ENCODE data around the gene TWIST2.

The TWIST2 gene

DNA sequence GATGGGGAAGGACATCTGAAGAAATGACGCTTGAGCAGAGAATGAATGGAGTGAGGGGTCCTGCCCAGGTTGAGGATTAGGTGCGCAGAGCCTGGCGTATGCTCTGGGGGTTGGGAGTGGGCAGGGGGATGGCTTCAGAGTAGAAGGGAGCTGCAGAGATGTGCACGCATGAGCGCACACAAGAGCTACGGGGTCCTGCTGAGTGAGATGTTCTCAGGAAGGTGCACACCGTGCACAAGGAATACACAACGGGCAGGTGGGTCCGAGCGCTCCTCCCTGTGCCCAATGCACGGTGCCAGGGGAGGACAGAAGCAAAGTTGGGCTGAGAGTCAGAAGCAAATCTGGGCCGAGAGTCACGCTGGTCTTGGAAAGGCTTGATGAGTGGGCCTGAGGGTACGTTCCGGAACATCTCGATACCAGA is 25.5 kb downstream of the TWIST2 start:
- DNase-seq (ENCODE audit: low spot score): no peak

DNA sequence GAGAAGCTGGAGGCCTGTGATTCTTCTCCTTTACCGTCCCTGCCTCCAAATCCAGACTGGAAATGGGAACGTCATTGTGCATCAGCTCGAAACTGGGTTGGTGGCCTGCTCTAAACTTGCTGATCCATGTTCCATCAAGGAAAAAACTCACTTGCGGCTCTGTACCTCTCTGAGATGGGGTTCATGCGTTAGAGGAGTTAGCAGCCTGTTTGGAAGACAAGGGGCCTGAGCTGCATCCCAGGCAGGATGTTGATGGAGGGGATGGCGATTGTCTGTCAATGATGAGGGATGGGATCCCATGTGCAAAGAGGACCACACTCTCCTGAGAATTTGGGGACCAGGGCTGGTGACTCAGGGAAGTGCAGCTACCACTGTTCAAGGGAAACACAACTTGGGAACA is 26.0 kb downstream of the TWIST2 start:
- DNase-seq (ENCODE audit: low spot score): no peak

DNA sequence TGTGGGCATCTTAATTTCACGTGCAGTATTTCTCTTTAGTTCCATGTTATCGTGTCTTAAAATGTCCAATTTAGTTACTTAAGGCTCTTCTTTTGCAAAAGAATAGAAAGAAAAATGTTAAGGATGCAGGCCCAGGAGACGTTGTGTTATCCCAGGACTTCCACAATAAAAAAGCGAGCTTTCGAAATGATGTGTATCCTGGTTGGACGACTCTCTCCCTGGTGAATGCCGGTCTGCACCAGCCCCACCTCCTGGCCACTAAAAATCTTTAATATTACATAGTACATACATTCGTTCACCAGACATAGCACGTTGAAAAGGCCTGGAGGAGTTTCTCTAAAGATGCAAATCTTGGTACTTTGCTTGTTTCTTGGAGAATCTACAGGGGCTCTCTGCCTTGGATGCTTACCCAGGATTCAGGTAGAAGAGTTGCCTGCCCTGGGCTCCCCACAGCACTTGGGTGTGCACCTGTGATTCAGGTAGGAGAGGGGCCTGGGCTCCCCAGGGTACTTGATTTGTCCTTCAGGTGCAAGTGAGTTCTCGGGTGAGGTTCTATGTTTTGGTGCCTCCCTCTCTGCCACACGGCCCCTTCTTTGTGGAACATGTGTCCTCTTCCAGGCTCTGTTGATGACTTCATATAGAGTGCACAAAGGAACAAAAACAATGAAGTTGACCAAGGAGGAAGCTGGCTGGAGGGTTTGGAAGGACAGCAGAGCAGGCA is 26.6 kb downstream of the TWIST2 start:
- no peak for DNase-seq (ENCODE audit: low spot score)

DNA sequence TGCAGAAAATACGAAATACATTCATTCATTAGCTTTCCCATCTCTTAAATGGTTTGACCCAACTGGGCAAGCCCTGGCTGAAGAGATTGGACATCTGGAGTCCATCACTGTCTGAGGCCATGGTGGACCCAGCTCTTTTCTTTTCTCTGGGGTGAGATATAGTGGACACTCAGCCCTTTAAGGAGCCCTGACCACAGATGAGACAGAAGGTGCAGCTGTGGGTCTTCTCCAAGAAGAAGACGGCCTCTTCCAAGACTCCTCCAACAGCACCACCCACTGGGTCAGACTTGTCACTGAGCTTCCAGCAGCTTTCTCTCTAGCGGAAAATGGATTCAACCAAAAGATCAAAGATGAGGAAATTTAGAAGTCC is 27.2 kb downstream of the TWIST2 start:
- DNase-seq (ENCODE audit: low spot score): no peak

DNA sequence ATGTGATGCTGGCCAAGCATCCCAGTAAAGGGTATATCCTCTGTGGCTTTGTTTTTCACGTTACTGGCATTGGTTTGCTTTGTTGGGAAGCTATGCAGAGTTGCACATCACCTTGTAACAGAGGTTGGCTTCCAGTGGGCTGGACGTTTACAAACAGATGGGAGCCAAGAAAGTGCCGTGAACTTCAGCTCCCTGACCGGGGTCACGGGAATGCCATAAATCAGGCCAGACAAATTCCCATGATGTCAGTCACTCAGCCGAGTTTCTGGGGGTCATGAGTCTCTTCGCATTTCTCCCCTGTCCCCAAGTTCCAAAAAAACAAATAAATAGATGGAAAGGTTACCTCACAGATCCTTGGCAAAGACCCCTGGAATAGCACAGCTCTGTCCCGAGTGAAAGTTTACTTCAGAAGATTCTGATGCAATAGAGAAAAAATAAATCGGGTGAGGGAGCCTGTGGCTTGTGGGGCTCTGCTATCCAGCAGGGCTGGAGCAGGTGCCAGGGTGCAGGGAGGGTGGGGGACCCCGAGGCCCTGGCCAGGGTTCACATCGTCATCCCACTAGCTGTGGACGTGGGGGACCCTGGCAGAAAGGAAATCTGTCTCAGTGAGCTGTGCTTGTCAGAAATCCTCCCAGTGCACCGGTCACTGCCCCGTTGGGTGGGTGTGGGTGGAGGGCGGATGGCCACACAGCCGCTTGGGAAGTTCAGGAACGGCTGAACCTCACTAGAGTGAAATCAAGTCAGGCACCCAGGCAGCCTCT is 27.8 kb downstream of the TWIST2 start:
- DNase-seq (ENCODE audit: low spot score): no peak

DNA sequence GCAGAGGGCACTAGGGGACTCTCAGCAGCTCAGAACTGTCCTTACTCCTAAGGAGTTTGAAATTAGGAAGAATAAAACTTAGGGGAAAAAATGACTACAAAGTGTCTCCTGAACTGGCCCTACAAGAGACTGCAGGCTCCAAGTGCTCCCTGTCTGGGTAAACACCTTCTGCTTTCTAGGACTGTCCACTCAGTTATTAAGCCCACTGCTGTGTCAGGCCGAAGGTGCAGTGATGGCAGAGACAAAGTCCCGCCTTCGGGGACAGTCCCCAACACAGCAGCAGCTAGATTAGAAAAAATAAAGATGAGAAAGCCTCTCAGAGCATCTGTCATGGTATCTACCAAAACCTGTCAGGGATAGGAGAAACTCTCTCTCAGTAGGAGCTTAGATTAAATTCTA is 28.3 kb downstream of the TWIST2 start:
- no peak for DNase-seq (ENCODE audit: low spot score)

DNA sequence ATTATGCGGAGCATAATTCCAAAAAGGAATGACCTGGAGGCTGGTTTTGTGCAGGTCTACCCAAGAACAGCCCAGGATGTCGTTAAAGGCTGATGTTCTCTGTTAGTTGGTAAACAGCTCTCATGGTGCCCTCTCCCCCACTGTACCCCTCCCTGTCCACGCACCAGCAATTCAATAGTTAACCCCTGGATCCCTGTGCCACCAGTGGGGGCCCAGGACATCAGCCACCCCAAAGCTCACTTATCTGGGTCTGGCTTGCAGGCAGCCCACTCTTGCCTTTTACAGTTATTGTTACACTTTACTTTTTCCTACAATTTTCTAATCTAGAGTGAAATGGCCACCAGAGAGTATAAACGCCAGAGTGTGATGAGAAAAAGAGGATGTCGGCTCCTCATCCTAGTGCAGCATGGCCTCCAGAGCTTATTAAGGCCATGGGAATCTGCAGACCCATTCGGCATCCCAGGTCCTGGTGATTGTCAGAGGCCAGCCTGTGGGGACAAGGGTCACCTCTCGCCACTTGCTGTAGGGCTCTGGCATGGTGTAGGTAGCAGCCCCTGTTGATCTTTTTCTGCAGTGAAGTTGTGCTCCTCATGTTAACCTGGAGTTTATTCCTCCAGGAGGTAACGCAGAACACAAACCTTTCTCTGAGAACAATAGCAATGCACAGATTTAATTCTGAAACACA is 30.3 kb downstream of the TWIST2 start:
- DNase-seq (ENCODE audit: low spot score): no peak

DNA sequence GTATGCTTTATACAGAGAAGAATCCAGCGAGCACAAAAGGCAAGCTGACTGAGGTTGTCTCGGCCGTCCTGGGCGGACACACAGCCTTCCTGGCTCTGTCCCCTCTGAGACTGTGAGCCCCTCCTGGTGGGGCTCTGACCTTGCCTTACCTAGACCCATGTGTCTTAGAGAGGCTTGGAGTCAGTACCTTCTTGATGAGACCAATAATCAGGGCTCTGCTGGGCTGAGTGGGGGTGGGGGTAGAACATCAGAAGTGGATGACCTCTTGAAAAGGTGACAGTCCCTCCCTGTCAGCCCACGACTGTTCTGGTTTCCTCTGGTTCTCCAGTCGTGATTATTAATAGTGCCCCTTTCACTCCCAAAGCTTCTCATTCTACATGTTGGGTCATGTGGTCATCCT is 31.2 kb downstream of the TWIST2 start:
- DNase-seq (ENCODE audit: low spot score): no peak

DNA sequence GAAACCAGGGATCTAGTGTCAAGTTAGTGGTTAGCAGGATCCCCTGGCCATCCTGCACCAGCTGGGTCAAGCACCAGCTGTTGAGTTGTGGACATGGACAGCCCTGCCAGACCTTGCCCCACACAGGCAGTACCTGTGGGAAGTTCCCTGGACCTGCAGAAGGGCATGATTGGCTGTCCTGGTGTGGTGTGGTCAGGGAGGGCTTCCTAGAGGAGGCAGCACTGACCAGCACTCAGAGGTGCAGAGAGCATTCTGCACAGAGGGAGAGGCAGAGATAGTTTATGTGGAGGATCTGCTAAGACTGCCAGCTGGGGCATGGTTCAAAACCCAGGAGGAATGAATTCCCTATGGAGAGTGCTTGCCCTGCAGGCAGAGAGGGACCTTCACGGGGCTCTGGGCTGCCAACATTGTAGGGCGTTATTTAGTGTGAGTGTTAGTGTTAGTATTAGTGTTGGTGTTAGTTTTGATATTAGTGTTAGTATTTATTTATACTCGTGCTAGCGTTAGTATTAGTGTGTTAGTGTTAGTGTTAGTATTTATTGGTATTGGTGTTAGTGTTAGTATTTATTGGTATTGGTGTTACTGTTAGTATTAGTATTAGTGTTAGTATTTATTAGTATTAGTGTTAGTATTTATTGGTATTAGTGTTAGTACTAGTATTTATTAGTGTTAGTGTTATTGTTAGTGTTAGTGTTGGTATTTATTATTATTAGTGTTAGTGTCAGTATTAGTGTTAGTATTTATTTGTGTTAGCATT is 31.9 kb downstream of the TWIST2 start:
- DNase-seq (ENCODE audit: low spot score): no peak

DNA sequence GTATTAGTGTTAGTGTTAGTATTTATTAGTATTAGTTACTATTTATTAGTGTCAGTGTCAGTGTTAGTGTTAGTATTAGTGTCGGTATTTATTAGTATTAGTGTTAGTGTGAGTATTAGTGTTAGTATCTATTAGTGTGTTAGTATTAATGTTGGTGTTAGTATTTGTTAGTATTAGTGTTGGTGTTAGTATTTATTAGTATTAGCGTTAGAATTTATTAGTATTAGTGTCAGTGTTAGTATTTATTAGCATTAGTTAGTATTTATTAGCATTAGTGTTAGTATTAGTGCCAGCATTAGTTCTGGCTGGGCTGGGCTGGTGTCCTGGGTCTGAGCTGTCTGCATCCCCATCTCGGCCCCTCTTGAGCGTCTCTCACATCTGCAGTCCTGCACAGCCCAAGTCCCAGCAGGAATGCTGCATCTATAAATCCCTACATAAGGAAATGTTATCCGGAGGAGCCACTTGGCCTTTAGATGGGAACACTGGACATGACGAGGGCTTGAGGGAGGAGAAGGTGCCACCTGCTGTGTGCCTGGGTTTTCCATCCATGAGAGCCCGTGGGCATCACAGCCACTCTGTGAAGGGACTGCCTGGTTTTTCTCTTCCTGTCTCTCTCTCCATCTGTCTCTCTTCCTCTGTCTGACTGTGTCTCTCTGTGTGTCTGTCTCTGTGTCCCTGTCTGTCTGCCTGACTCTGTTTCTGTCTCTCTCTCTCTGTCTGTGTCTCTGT is 33.6 kb downstream of the TWIST2 start:
- DNase-seq (ENCODE audit: low spot score): no peak

DNA sequence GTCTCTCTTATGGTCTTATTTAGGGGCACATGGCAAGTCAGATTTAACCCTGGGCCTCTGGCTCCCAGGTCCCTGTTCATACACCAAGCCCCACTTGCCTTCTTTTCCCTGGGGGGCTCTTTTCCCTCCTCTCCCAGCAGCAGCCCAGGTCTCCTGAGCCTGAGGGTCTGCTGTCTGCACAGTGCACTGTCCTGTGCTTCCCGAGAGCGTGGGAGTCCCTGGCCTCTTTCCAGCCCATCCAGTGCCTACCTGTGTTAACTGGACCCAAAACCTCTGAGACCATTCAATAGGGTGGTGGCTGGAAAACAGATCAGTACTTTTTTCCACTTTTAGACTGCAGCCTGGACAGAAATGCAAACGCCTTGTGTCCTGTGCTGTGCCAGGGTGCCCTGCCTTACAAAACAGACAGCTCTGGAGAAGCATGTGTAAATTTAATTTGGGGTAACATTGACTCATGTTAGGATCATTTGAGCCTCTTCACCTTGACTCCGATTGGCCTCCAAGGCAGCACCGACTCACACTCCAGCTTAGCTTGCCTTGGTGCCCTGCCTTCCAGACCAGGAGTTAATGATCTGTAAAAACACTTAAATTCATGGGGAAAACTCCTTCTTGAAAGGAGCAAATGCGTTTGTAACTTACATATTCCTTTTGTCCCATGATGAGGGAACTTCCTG is 34.3 kb downstream of the TWIST2 start:
- DNase-seq (ENCODE audit: low spot score): no peak

DNA sequence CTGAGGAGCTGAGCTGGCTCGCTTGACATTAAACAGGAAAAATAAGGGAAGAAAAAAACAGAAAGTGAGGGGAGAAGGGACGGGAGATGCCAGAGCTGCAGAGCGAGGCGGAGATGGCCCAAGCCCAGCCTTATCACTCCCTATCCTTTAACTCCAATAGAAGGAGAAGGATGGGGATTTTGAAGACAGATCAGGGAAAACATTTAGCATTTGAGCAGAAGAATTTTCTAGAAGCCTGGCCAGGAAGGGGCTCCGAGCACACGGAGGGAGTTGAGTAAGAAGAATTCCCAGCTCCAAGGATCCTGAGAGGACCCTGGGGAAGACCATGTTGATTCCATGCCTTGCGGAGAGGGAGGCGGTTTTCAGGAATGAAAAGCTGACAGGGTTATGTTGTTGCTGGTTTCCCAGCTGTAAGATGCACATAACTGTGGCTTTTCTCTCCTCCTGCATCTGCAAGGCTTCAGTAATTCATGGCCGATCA is 35.6 kb downstream of the TWIST2 start:
- no peak for DNase-seq (ENCODE audit: low spot score)

DNA sequence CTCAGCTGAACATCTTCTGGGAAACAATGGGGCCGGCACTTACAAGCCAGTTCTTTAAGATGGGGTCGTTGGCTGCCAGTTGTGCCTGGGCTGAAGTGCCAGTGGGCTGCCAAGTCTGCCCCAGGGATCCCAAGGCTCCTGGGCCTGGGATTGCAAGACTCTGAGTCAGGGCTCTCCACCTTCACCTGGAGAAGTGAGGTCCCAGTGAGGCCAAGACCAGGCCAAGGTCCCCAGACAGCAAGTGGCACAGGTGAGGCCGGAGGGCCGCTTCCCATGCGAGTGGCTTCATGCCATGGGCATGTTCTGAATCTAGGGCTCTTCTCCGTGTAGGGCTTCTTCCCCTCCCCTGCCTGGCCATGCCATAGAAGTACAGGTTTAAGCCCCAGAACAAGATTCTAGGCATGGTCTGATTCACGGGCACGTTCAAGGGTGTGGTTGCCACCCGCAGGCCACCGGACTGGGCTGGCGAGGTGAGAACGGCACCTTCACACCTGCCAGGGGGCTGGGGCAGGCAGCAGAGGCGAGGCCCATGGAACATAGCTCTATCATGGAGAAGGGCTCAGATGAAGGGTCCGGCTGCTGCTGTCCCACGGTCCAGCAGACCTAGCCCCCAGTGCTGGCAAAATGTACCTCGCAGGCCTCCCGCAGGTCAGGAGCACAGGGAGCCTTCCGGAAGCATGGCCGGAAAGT is 36.4 kb downstream of the TWIST2 start:
- no peak for DNase-seq (ENCODE audit: low spot score)

DNA sequence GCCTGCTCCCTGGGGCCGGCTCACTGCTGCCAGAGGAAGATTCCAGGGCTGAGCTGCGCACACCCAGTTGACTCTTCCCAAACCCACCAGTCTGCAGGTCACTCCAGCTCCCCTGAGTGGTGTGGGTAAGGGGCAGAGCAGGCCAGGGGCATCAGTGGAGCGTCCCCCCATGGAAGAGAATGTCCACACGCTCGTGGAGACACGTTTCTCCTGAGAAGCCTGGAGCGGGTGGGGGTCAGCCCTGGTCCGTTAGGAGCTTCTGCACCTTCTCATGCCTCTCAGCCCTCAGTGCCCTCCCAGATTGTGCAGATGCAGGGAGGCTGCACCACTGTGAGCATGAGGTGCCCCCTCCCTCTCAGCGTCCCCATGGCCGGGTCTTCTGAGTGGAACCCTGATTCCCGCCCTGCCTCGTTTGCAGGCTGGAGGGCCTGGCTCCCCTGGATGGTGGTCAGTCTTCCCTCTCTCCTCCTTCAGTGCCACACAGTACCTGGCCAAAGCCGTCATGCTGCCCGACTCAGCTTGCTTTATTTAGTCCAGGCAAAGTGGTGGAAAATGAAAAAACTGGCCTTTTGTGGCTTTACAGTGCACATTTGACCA is 37.0 kb downstream of the TWIST2 start:
- no peak for DNase-seq (ENCODE audit: low spot score)

DNA sequence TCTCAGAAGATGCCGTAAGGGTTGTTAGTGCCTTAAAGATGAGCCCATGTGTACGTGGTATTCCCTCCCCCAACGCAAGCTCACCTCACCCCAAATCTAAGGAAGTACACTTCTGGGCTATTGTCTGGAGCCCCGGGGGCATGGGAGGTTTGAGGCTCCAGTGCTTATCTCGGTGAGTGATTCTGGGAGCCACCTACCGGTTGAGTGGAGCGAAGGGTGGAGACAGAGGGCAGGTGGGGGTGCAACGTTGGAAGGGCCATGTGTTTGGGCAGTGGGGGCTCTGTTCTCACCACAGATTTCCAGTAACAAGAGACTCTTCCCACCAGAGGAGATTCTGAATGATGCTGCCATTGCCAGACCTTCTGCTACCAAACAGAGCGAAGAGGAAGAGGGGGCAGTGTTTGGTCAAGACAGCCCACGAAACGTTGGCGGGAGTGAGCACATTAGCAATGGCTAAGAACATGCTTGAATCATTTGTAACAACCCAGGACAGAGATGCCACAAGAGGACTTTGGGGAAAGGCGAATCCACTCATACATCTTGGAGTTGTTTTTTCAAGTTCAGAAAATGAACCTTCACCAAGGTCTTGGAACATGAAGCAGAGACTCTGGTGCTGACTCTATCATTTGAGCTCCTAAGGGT is 38.7 kb downstream of the TWIST2 start:
- no peak for DNase-seq (ENCODE audit: low spot score)

DNA sequence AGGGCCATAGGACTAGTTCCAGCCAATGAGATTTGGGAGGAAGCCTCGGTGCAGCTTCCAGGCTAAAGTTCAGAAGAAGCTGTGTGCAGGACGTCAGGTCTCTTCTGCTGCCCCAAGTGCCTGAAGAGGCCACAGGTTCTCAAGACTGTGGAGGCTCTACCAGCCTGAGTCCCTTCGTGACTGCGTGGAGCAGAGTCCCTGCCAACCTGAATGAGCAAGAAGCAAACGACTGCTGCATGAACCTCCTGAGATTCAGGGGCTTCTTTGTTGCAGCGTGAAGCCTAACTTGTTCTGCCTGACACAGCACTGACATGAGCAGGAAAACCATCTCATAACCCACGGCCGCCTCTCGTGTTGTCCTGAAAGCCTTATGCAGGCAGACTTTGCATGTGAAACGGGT is 39.7 kb downstream of the TWIST2 start:
- DNase-seq (ENCODE audit: low spot score): no peak

DNA sequence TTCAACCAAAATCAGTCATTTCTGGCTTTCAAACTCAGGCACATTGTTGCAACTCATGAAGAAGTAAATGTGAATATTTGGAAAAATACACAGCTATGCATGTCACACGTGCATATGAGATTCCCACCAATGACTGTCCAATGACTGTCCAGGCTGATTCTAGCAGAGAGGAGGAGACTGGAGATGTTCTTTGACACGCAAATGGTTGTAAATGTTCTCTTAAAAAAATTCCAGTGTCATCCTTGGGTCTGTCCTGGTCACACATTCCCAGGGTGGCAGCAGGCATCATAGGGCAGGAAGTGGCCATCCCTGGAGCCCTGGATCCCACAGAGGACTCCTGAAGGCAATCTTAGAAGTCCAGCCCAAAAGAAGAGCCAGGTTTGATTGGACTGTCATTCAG is 40.9 kb downstream of the TWIST2 start:
- no peak for DNase-seq (ENCODE audit: low spot score)

DNA sequence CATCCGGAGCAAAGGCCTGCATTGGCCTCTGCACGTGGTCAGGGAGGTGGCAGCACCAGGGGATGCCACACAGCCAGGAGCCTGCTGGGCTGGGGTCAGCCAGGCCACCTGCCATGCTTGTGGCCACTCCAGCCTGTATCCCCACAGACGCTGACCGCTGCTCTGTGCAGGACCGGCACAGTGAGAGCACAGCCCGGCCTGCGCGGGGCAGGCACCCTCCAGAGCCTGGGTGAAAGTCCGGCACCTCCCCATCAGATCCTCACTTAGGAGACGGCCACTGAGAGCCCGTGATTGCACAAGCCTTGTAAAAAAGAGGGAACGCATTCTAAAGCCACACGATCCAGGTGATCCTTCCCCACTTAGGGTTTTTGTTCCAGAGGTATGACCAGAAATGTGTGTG is 42.2 kb downstream of the TWIST2 start:
- DNase-seq (ENCODE audit: low spot score): no peak

DNA sequence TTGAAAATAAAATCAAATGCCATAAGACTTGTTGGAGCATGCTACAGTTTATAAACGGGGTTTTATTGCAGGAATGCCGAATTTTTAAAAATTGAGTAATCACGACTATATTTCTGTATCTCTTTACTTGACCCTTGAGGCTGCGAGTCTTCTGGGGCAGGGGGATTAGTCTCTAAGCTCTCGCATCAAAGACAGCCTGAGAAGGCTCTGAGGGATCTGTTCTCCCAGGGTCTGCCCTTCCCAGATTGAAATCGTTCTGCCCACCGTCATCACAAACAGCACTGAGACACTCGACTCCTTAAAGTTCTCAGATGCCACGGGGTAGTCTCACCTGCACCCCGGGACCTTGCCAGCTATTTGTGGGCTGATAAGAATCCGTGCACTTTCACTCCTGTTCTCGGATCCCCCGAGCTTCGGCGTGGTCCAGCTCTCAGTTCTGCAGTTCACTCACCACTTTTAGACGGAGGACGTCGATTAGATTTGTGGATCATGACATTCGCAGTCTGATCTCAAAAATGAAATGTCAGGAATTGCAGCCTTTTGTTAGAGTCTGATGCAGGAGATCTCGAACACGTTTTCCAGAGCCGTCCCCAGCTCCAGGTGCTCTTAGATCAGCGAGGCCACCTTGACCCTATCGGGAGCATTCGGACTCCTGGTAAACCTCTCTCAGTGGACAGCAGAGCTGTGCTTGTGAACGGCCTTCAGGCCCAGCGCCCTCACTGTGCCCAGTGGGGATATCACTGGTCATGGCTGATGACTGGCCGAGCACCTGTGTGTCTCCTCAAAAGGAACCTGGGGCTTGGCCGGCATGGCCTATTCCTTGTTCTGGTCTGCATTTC is 43.0 kb downstream of the TWIST2 start:
- DNase-seq (ENCODE audit: low spot score): no peak

Data from SW480 (cell line).